GM19328 (cell line): ENCODE results near the gene CD320.
"Not testable (repeated sequence)": the region's sequence is repeated elsewhere in the genome, so short reads cannot be mapped to it uniquely, and the experiment has no call there.

Experiments
- ATAC-seq: cut with Tn5 transposase; IDR thresholded peaks from one replicate; pipeline ENCODE4 v1.9.1; 2021; ENCODE audit warnings: mild to moderate bottlenecking, moderate library complexity; ENCODE audit not compliant: unreplicated experiment

Gene CD320

GRCh38 chr19:8307965-8308866 is at the start of gene CD320:
Gene CD320, minus strand, starts transcription at chr19:8308358. Its CDS starts 68 bp downstream, at chr19:8308290.
- ATAC-seq: peak; percentile 86

- no peak for ATAC-seq
These were observed 48.9 kb upstream of the CD320 start for GRCh38 chr19:8357007-8357521.

- ATAC-seq: no peak
These were observed 47.7 kb upstream of the CD320 start for GRCh38 chr19:8355631-8356402.

- ATAC-seq: not testable (repeated sequence)
These were observed 44.7 kb upstream of the CD320 start for GRCh38 chr19:8352845-8353244.

GRCh38 chr19:8352134-8352827 is 44.1 kb upstream of the CD320 start:
- ATAC-seq: no peak

GRCh38 chr19:8349629-8350372 is 41.6 kb upstream of the CD320 start:
- not testable (repeated sequence) for ATAC-seq

GRCh38 chr19:8343483-8343844 is 35.3 kb upstream of the CD320 start:
- ATAC-seq: no peak

GRCh38 chr19:8342684-8343482 is 34.7 kb upstream of the CD320 start, which contains the start of gene KANK3:
Gene KANK3, minus strand, starts transcription at chr19:8343262. Its CDS starts 5,434 bp downstream, at chr19:8337828.
- peak; percentile 72 for ATAC-seq

- no peak for ATAC-seq
These were observed 34.1 kb upstream of the CD320 start for GRCh38 chr19:8342316-8342683.

GRCh38 chr19:8341504-8341903 is 33.3 kb upstream of the CD320 start:
- ATAC-seq: not testable (repeated sequence)

- no peak for ATAC-seq
These were observed 32.4 kb upstream of the CD320 start for GRCh38 chr19:8340341-8341096.

- no peak for ATAC-seq
These were observed 30.7 kb upstream of the CD320 start for GRCh38 chr19:8338835-8339234.

- no peak for ATAC-seq
These were observed 29.6 kb upstream of the CD320 start for GRCh38 chr19:8337728-8338127.

- ATAC-seq: no peak
These were observed 28.5 kb upstream of the CD320 start for GRCh38 chr19:8336660-8337059.

- no peak for ATAC-seq
These were observed 28.0 kb upstream of the CD320 start for GRCh38 chr19:8336072-8336569.

- no peak for ATAC-seq
These were observed 27.3 kb upstream of the CD320 start for GRCh38 chr19:8335343-8336071.

GRCh38 chr19:8334458-8335342 is 26.5 kb upstream of the CD320 start:
- ATAC-seq: no peak
